Measurements from ENCODE around the gene NFASC. TPM values are rescaled to one million over a fixed set of nuclear protein-coding genes. Genes with fewer than 3 reads are reported as not detected.

NFASC gene
- total RNA-seq, 1 experiment from 2014 or later = 1.6 TPM

- Histone ChIP-seq H3K9me3 (ENCODE audit: low read length) (no peaks in the 10 kb centered on the region), H3K79me2 (ENCODE audit: low read length) (no peaks in the 10 kb centered on the region), H3K27ac (ENCODE audit: low read length) (no peak overlapping the region), H3K27me3 (ENCODE audit: low read length) (peaks cover 86% of the 10 kb centered on the region), H3K36me3 (ENCODE audit: low read depth, low read length) (no peaks in the 10 kb centered on the region), H3K9me2 (replicated peaks; ENCODE audit: low read length) (no peaks in the 10 kb centered on the region), H4K20me1 (ENCODE audit: low read length) (no peaks in the 10 kb centered on the region), H3K4me1 (ENCODE audit: insufficient read depth, low read length) (no peaks in the 10 kb centered on the region), H3K4me3 (ENCODE audit: low read length) (no peak overlapping the region), H3K4me2 (ENCODE audit: low read length) (no peak overlapping the region), H3F3A (ENCODE audit: low read length, unreplicated experiment) (no peaks in the 10 kb centered on the region), H2AFZ (ENCODE audit: low read length) (no peak overlapping the region), H3K9ac (ENCODE audit: low read length) (no peak overlapping the region)
- no peak for TF ChIP-seq EZH2phosphoT487 (IDR thresholded peaks at IDR 0.05; ENCODE audit: borderline replicate concordance, low read length)
- no peak for TF ChIP-seq EZH2 (IDR thresholded peaks at IDR 0.05; ENCODE audit: low read length, unreplicated experiment)
- ATAC-seq = no peak
- no TSS peak for BruUV-seq (replicated peaks)
- POLR2A ChIA-PET (ENCODE audit: unreplicated experiment) = no interaction called here
- no peak for DNase-seq
- intact Hi-C loops (cut with micrococcal nuclease) = loop anchor here (10.0 kb wide), 1 partner anchor 152 kb away; no protein-coding TSS in a partner anchor
- CTCF ChIA-PET = interaction anchor here (1.0 kb wide), 1 partner anchor 69 kb away, joined by 5 read pairs; no protein-coding TSS in a partner anchor
Measured at GRCh38 chr1:204992201-204992997, 121.7 kb downstream of the NFASC start.

DNA sequence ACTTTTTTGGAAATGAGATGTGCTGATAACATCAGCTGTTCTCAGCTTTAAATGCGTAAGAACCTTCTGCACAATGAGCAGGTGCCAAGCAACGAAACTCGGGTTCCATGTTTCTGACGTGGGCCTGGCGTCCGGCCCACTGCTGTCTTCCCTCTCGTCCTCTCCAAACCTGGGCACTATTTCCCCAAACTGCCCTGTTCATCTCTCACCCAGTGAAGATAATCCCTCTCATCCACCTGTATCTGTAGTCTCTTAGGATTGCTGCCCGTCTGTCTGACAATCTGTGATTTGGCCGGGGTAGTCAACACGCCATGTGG lies 122.3 kb downstream of the NFASC start:
- Histone ChIP-seq H3K27ac (ENCODE audit: low read length) (no peak overlapping the region), H3K27me3 (ENCODE audit: low read length) (peaks cover 86% of the 10 kb centered on the region), H3K36me3 (ENCODE audit: low read depth, low read length) (no peaks in the 10 kb centered on the region), H2AFZ (ENCODE audit: low read length) (no peak overlapping the region), H3F3A (ENCODE audit: low read length, unreplicated experiment) (no peaks in the 10 kb centered on the region), H3K79me2 (ENCODE audit: low read length) (no peaks in the 10 kb centered on the region), H3K4me3 (ENCODE audit: low read length) (no peak overlapping the region), H3K4me2 (ENCODE audit: low read length) (no peak overlapping the region), H3K9me2 (replicated peaks; ENCODE audit: low read length) (no peaks in the 10 kb centered on the region), H3K9me3 (ENCODE audit: low read length) (no peaks in the 10 kb centered on the region), H4K20me1 (ENCODE audit: low read length) (no peaks in the 10 kb centered on the region), H3K9ac (ENCODE audit: low read length) (no peak overlapping the region), H3K4me1 (ENCODE audit: insufficient read depth, low read length) (no peaks in the 10 kb centered on the region)
- no peak for DNase-seq
- ATAC-seq = no peak
- intact Hi-C loops (cut with micrococcal nuclease) = loop anchor here (10.0 kb wide), 1 partner anchor 152 kb away; no protein-coding TSS in a partner anchor
- ChIA-PET CTCF (interaction anchor here (1.0 kb wide), 1 partner anchor 69 kb away, joined by 5 read pairs; no protein-coding TSS in a partner anchor), POLR2A (ENCODE audit: unreplicated experiment) (no interaction called here)
- no TSS peak for BruUV-seq (replicated peaks)
- TF ChIP-seq CTCF (conservative IDR thresholded peaks at IDR 0.05; ENCODE audit: low read depth, low read length) = no peak
- no peak for TF ChIP-seq EZH2phosphoT487 (IDR thresholded peaks at IDR 0.05; ENCODE audit: borderline replicate concordance, low read length)

DNA sequence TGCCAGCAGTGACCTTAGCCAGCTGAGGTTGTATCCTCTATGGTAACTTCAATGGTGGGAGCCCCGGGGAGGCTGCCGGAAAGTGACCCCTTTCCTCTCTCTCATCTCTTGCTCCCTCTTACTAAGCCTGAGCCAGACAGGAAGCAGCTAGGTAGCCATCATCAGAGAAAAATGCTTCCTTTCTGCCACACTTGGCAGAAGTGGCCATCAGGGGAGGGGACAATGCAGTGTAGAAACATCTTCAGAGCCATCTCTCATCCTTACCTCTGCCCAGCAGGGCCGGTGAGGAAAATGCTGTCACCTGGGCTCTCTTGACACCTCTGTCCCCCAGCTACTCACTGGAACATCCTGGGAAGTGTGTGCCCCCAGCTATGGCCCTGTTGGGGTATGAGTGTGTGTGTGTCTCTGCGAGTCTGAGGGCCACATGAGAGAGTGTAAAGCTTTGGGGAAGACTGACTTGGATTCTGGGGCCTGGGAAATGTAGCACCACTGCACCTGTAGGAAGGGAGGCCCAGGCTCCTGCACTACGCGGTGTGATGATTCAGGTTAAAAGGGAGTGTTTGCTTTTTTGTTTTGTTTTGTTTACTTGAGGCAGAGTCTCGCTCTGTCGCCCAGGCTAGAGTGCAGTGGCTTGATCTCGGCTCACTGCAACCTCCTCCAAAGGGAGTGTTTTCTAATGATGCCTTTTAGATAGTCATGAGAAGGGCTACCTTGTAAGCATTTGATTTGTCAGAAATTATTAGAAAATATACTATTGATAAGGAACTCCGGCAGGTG lies 123.6 kb downstream of the NFASC start:
- no peak overlapping the region for H3K27ac ChIP-seq (ENCODE audit: low read length)
- ChIA-PET CTCF (no interaction called here), POLR2A (ENCODE audit: unreplicated experiment) (no interaction called here)
- H3K9me3 ChIP-seq (ENCODE audit: low read length) = no peaks in the 10 kb centered on the region
- no peak overlapping the region for H3K4me3 ChIP-seq (ENCODE audit: low read length)
- H3F3A ChIP-seq (ENCODE audit: low read length, unreplicated experiment) = no peaks in the 10 kb centered on the region
- no peaks in the 10 kb centered on the region for H3K79me2 ChIP-seq (ENCODE audit: low read length)
- ATAC-seq (no peak), DNase-seq (peak; percentile 29)
- H3K4me2 ChIP-seq (ENCODE audit: low read length) = no peak overlapping the region
- BruUV-seq (replicated peaks) = no TSS peak
- H2AFZ ChIP-seq (ENCODE audit: low read length) = no peak overlapping the region
- no peaks in the 10 kb centered on the region for H3K4me1 ChIP-seq (ENCODE audit: insufficient read depth, low read length)
- intact Hi-C loops (cut with micrococcal nuclease) = loop anchor here (10.0 kb wide), 1 partner anchor 151 kb away; no protein-coding TSS in a partner anchor
- peaks cover 90% of the 10 kb centered on the region for H3K27me3 ChIP-seq (ENCODE audit: low read length)
- H3K9me2 ChIP-seq (replicated peaks; ENCODE audit: low read length) = no peaks in the 10 kb centered on the region
- no peak overlapping the region for H3K9ac ChIP-seq (ENCODE audit: low read length)
- H3K36me3 ChIP-seq (ENCODE audit: low read depth, low read length) = no peaks in the 10 kb centered on the region
- no peak for TF ChIP-seq EZH2phosphoT487 (IDR thresholded peaks at IDR 0.05; ENCODE audit: borderline replicate concordance, low read length)
- no peak for TF ChIP-seq EZH2 (IDR thresholded peaks at IDR 0.05; ENCODE audit: low read length, unreplicated experiment)
- TF ChIP-seq CTCF (conservative IDR thresholded peaks at IDR 0.05; ENCODE audit: low read depth, low read length) = no peak
- H4K20me1 ChIP-seq (ENCODE audit: low read length) = no peaks in the 10 kb centered on the region
